Activated naive CD4-positive, alpha-beta T cell treated with Interleukin-2 at 50 U/mL for 16 hours (primary cell): Measurements from ENCODE around the gene ANAPC13.

Source experiments
- DNase-seq: peaks from one replicate; pipeline ENCODE4 v3.0.0-alpha.2; 2020

Gene ANAPC13

DNA sequence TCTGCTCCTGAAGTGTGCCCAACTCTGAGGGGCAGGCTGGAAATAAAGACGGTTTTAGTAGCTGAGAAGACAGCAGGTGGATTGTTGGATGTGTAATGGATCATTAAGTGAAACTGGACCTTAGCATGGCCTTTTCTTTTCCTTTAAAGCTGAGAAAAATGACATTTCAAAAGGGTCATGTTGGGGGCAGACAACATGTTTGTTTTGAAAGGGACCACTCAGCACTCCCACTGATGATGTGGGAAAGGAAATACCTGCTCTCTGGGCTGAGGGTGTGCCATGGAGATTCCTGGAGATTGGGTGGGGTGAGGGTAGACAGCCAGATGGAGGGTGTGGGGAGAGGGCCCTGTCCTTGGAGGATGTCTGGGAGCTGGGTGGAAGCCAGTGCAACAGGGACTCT, 38.4 kb downstream of the ANAPC13 start:
- DNase-seq = no peak

DNA sequence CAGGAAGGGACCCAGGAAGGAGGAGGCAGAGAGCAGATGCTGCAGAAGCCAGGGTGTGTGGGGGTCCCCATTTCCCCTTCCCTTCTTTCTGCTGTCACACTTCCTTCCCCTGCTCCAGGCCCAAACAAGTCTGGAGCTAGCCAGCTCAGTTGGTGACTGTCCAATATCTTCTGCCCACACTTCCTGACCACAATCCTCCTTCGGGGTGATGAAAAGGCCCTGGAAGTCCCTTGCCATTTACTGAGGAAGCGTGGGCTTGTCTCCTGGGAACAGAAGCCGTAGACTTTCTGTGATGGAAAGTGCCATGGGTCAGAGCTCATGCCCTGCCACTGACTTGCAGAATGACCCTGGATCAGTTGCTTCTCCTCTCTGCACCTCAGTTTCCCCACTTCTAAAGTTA, 39.0 kb downstream of the ANAPC13 start:
- DNase-seq = no peak

DNA sequence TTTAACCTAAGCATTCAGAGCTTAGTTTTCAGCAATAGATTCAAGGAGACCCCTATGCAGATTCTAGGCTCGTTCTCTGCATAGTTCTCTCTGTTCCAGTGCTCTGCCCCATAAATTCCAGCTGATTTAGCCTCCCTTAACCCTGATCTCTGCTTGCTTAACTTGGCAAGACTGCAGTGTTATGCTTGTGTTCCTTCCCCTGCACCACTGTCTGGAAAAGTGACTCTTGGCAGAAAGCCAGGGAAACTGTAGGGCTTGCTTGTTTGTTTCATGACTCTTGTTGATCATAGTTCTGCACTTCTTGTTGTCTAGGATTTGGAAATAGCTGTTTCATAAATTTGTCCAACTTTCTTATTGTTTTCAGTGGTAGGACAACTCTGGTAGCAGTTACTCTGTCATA, 40.1 kb downstream of the ANAPC13 start:
- DNase-seq = no peak

DNA sequence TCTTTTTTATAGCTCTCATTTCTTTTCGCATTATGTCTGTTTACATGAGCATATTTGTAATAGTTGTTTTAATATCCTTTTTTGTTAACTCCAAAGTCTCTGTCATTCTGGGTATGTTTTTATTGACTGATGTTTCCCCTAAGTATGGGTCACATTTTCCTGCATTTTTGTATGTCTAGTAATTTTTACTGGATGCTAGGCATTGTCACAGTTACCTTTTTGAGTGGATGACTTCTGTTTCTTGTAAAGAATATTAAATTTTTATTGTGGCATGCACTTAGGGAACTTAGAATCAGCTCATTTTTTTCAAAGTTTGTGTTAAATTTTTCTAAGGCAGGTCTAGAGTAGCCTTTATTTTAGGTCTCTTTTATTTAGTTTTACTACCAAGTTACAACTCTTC, 40.7 kb downstream of the ANAPC13 start:
- DNase-seq = no peak

DNA sequence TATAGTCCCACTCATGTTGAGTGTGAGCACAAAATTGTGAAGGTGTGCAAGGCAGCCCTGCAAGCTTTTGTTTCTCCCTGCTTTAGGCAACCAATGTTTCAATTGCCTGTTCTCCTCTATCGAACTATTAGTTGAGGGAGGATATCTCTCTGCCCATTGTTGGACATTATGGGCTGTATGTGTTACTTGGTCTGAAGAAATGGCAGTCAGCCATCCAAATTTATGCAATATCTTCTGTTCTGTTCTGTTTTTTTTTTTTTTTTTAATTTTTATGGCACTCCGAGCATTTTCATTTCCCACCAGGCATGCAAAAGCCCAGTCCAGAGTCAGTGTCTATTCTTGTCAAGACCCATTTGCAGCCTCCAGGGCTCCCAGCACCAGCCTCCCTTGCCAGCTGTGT, 44.0 kb downstream of the ANAPC13 start:
- no peak for DNase-seq

DNA sequence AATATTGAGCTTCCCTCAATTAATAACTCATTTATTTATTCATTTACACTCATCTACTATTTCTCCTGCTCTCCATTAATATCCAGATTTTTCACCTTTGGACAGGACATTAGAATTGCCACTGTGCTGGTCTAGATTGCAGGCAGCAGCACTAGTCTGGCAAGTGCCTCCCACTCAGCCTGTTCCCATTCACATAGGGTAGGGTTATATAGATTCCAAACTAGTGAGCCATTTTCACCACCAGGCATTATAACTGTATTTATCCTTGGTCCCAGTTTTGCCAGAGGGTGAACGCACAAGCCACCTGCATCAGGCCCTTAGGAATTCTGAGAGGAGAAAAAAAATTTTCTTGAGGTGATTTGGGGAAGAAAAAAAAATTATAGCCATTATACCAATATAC, 44.5 kb downstream of the ANAPC13 start:
- no peak for DNase-seq

DNA sequence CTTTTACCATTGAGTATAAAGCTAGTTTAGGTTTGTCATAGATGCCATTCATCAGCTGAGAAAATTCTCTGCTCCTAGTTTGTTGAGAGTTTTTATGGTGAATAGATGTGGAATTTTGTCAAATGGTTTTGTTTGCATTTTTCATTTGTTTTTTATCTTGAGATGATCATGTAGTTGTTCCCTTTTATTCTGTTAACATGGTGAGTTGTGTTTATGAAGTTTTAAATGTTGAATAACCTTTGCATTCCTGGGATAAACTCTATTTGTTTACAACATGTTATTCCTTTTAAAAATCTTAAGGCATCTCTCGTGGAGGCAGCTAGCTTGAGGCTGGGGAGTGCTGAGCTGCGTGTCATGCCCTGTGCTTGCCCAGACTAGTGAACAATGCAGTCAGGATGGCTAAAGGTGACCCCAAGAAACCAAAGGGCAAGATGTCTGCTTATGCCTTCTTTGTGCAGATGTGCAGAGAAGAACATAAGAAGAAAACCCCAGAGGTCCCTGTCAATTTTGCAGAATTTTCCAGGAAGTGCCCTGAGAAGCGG, 48.5 kb downstream of the ANAPC13 start:
- no peak for DNase-seq

DNA sequence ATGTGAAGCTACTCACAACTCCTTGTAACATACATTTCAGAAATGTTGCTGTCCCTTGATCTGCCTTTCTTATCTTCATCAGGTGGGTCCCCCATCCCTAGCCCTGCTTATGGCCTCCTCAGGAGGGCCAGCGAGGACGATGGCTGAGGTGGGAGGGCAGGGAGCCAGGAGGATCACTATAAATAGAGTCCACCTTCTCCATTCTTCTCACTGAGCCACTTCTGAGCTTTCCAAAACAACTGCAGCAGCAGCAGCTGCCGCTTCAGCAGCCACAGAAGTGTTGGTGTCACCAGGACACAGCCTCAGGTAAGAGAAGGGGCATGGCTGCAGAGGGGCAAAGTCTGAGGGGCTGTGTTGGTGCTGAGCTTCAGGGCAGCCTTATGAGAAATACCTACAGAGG, 53.5 kb downstream of the ANAPC13 start:
- DNase-seq = no peak

DNA sequence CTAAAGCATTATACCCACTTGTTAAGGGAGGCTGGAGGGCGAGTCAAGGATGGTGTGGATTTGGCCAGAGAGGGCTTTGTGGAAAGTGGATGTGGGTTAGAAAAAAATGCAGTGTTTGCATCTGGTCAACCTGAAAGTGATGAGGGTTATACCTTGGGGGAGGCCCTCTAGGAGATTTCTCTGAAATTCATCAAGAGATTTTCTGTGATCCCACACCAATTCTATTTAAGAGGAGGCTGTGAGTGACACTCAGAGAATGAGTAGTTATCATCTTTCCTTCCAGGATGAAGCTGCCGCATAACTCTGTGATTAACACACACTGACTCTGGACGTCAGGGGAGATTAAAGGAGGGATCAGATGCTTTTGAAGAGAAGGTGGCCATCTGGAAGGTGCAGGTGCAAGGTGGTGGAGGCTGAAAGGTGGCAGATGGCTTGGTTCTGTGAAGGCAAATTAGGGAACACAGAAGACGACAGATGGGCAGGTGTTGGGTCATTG, 54.8 kb downstream of the ANAPC13 start:
- DNase-seq = no peak

DNA sequence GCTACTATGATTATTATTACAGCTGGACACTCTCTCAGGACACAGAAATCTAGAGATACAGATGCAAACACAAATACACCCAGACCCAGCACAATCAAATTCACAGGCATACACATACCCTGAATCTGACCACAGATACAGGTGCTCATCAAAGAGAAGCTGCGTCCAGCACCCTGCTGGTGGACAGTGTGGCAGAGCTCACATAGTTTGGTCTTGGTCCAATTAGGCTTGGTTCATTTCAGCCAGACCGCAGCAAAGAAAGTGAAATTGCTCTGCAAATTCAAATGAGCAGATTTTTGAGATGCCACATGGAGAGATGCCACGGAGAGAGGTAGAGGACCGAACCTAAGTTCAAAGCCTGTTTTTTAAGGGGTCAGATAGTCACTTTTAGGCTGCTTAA, 55.6 kb downstream of the ANAPC13 start:
- no peak for DNase-seq

DNA sequence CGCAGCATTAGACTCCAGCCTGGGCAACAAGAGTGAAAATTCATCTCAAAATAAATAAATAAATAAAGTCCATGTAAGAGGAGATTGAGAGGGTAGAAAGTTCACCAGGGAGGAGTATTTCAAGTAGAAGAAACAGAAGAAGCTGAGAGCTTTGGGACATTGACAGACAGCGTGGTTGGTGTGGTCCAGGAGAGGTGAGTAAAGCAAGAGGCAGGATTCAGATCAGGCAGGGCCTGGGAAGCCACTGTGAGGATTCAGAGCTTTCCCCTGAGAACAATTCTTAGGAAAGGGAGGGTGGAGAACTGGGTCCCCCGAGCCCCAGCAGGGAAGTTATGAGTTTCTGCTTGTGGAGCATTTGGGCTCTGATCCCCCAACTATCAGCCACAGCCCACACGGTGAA, 57.4 kb downstream of the ANAPC13 start:
- DNase-seq = no peak
